ENCODE data around the gene SH2D7.

SH2D7 gene

GRCh38 chr15:78105476-78106241, 13.3 kb downstream of the SH2D7 start:
- DNase-seq = no peak

GRCh38 chr15:78107471-78107870, 15.1 kb downstream of the SH2D7 start:
- no peak for DNase-seq

- peak; percentile 27 for DNase-seq
These were observed 16.1 kb downstream of the SH2D7 start for GRCh38 chr15:78108300-78109084.

GRCh38 chr15:78109156-78109555, 16.8 kb downstream of the SH2D7 start:
- DNase-seq = no peak

GRCh38 chr15:78110096-78110495, 17.7 kb downstream of the SH2D7 start:
- DNase-seq = no peak

- no peak for DNase-seq
These were observed 18.6 kb downstream of the SH2D7 start for GRCh38 chr15:78110916-78111475.

- DNase-seq = no peak
These were observed 19.4 kb downstream of the SH2D7 start for GRCh38 chr15:78111788-78112187.

- no peak for DNase-seq
These were observed 20.2 kb downstream of the SH2D7 start for GRCh38 chr15:78112551-78112950.

- no peak for DNase-seq
These were observed 28.2 kb downstream of the SH2D7 start for GRCh38 chr15:78120523-78120922.

- no peak for DNase-seq
These were observed 32.9 kb downstream of the SH2D7 start for GRCh38 chr15:78125267-78125666.

- DNase-seq = no peak
These were observed 35.5 kb downstream of the SH2D7 start for GRCh38 chr15:78127882-78128281.

- no peak for DNase-seq
These were observed 36.9 kb downstream of the SH2D7 start for GRCh38 chr15:78129077-78129750.

GRCh38 chr15:78129751-78130287, 37.5 kb downstream of the SH2D7 start:
- no peak for DNase-seq

GRCh38 chr15:78130466-78131294, 38.3 kb downstream of the SH2D7 start:
- DNase-seq = no peak

GRCh38 chr15:78131295-78132061, 39.1 kb downstream of the SH2D7 start, which contains the start of gene CIB2:
Gene CIB2 (minus strand): TSS chr15:78131445. CDS start chr15:78131215, 230 bp downstream.
- DNase-seq = peak; percentile 61

- no peak for DNase-seq
These were observed 41.4 kb downstream of the SH2D7 start for GRCh38 chr15:78133801-78134200.

GRCh38 chr15:78139578-78139977, 47.2 kb downstream of the SH2D7 start:
- no peak for DNase-seq

- no peak for DNase-seq
These were observed 47.9 kb downstream of the SH2D7 start for GRCh38 chr15:78140292-78140691.

- DNase-seq = no peak
These were observed 50.0 kb downstream of the SH2D7 start for GRCh38 chr15:78142332-78142731.

GRCh38 chr15:78146425-78147154, 54.2 kb downstream of the SH2D7 start:
- no peak for DNase-seq
